OCI-LY1 (cell line): ENCODE data around the gene CSF2.
"Not testable (repeated sequence)": the region's sequence is repeated elsewhere in the genome, so short reads cannot be mapped to it uniquely, and the experiment has no call there.

Experiments
- H2AFZ ChIP-seq: fragments of 200-600 bp; sonication (generic), shearing (Covaris generic); 2 replicates; pipeline ENCODE4 v1.6.0; 2014; ENCODE audit warnings: antibody characterized with exemption, mild to moderate bottlenecking, low read length
- H3F3A ChIP-seq: fragments of 200-600 bp; sonication (generic), shearing (Covaris generic); 2 replicates; pipeline ENCODE4 v1.6.0; 2014; ENCODE audit warnings: mild to moderate bottlenecking, antibody characterized with exemption, low read length, moderate library complexity; ENCODE audit not compliant: insufficient read depth
- H3K27ac ChIP-seq: fragments of 200-600 bp; sonication (generic); 2 replicates; pipeline ENCODE4 v1.5.1; 2014; ENCODE audit warnings: low read length, mixed run types, mild to moderate bottlenecking, low read depth; ENCODE audit not compliant: poor library complexity, severe bottlenecking
- H3K27me3 ChIP-seq: fragments of 200-600 bp; sonication (generic); 2 replicates; pipeline ENCODE4 v1.6.0; 2014; ENCODE audit warnings: antibody characterized with exemption, mild to moderate bottlenecking, low read length, moderate library complexity; ENCODE audit not compliant: insufficient read depth
- H3K36me3 ChIP-seq: fragments of 200-600 bp; sonication (generic); 2 replicates; pipeline ENCODE4 v1.6.1; 2014; ENCODE audit warnings: mild to moderate bottlenecking, antibody characterized with exemption, low read length, moderate library complexity, mixed read lengths; ENCODE audit not compliant: insufficient read depth
- H3K4me1 ChIP-seq: fragments of 200-600 bp; sonication (generic); 2 replicates; pipeline ENCODE4 v1.5.1; 2014; ENCODE audit warnings: mild to moderate bottlenecking, low read length, moderate library complexity; ENCODE audit not compliant: insufficient read depth, severe bottlenecking
- H3K4me2 ChIP-seq: fragments of 200-600 bp; sonication (generic), shearing (Covaris generic); 2 replicates; pipeline ENCODE4 v1.6.1; 2014; ENCODE audit warnings: low read length
- H3K4me3 ChIP-seq: fragments of 200-600 bp; sonication (generic); 2 replicates; pipeline ENCODE4 v1.5.1; 2014; ENCODE audit warnings: low read length, low read depth, mild to moderate bottlenecking, mixed read lengths; ENCODE audit not compliant: poor library complexity, severe bottlenecking
- H3K79me2 ChIP-seq: fragments of 200-600 bp; shearing (Covaris generic); 2 replicates; pipeline ENCODE4 v1.6.1; 2016; ENCODE audit warnings: mixed run types, low read length, mixed read lengths; ENCODE audit not compliant: insufficient read depth
- H3K9ac ChIP-seq: fragments of 200-600 bp; sonication (generic), shearing (Covaris generic); 2 replicates; pipeline ENCODE4 v1.6.1; 2014; ENCODE audit warnings: mild to moderate bottlenecking, low read length, mixed read lengths
- H3K9me2 ChIP-seq: fragments of 200-600 bp; sonication (generic), shearing (Covaris generic); 2 replicates; pipeline ENCODE4 v1.6.1; 2014; ENCODE audit warnings: low read depth, mild to moderate bottlenecking, low read length, mixed read lengths
- H3K9me3 ChIP-seq: fragments of 200-600 bp; shearing (Covaris generic); 2 replicates; pipeline ENCODE4 v1.6.1; 2014; ENCODE audit warnings: low read length, mixed read lengths
- H4K20me1 ChIP-seq: fragments of 200-600 bp; sonication (generic), shearing (Covaris generic); 2 replicates; pipeline ENCODE4 v1.6.0; 2016; ENCODE audit warnings: mild to moderate bottlenecking, low read length; ENCODE audit not compliant: insufficient read depth
- CTCF ChIP-seq: fragments of 200-600 bp; sonication (generic), shearing (Covaris generic); IDR thresholded peaks from 2 replicates; pipeline ENCODE4 v1.5.1; 2017; ENCODE audit warnings: mild to moderate bottlenecking, antibody characterized with exemption, low read length, moderate library complexity, mixed read lengths
- EZH2 ChIP-seq: fragments of 200-600 bp; sonication (generic), shearing (Covaris generic); IDR thresholded peaks from 2 replicates; pipeline ENCODE4 v1.8.0; 2017; ENCODE audit warnings: borderline replicate concordance, mixed run types, mild to moderate bottlenecking, antibody characterized with exemption, low read length, moderate library complexity, mixed read lengths

Gene CSF2

GRCh38 chr5:132104556-132104955 lies 31.0 kb downstream of the CSF2 start:
- H3K9ac ChIP-seq = no peak overlapping the region
- H3K9me3 ChIP-seq = no peaks in the 10 kb centered on the region
- H3K4me2 ChIP-seq = no peak overlapping the region
- peaks cover 14% of the 10 kb centered on the region for H3K4me1 ChIP-seq
- no peak for TF ChIP-seq EZH2
- TF ChIP-seq CTCF = no peak
- H3K9me2 ChIP-seq = no peaks in the 10 kb centered on the region
- no peaks in the 10 kb centered on the region for H3K36me3 ChIP-seq
- H2AFZ ChIP-seq = no peak overlapping the region
- no peaks in the 10 kb centered on the region for H3K27me3 ChIP-seq
- H3K27ac ChIP-seq = no peak overlapping the region
- H3K79me2 ChIP-seq = no peaks in the 10 kb centered on the region
- H3F3A ChIP-seq = no peaks in the 10 kb centered on the region
- H4K20me1 ChIP-seq = no peaks in the 10 kb centered on the region
- no peak overlapping the region for H3K4me3 ChIP-seq

GRCh38 chr5:132105688-132106087 lies 32.1 kb downstream of the CSF2 start:
- no peaks in the 10 kb centered on the region for H3K9me2 ChIP-seq
- no peak overlapping the region for H3K9ac ChIP-seq
- no peaks in the 10 kb centered on the region for H4K20me1 ChIP-seq
- H3K9me3 ChIP-seq = no peaks in the 10 kb centered on the region
- H3K4me3 ChIP-seq = no peak overlapping the region
- no peaks in the 10 kb centered on the region for H3F3A ChIP-seq
- no peak overlapping the region for H3K27ac ChIP-seq
- no peaks in the 10 kb centered on the region for H3K36me3 ChIP-seq
- H3K79me2 ChIP-seq = no peaks in the 10 kb centered on the region
- H3K4me2 ChIP-seq = no peak overlapping the region
- H3K27me3 ChIP-seq = no peaks in the 10 kb centered on the region
- H3K4me1 ChIP-seq = peaks cover 14% of the 10 kb centered on the region
- TF ChIP-seq CTCF (no peak), EZH2 (no peak)
- no peak overlapping the region for H2AFZ ChIP-seq

DNA sequence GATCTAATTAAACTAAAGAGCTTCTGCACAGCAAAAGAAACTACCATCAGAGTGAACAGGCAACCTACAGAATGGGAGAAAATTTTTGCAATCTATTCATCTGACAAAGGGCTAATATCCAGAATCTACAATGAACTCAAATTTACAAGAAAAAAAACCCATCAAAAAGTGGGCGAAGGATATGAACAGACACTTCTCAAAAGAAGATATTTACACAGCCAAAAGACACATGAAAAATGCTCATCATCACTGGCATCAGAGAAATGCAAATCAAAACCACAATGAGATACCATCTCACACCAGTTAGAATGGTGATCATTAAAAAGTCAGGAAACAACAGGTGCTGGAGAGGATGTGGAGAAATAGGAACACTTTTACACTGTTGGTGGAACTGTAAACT lies 34.9 kb downstream of the CSF2 start:
- not testable (repeated sequence) for H3K9ac ChIP-seq, H3K36me3 ChIP-seq, H3K9me3 ChIP-seq, H4K20me1 ChIP-seq, H3F3A ChIP-seq, H3K9me2 ChIP-seq, H3K4me2 ChIP-seq, H3K4me3 ChIP-seq, H3K4me1 ChIP-seq, H3K79me2 ChIP-seq, H3K27ac ChIP-seq, H2AFZ ChIP-seq, H3K27me3 ChIP-seq

DNA sequence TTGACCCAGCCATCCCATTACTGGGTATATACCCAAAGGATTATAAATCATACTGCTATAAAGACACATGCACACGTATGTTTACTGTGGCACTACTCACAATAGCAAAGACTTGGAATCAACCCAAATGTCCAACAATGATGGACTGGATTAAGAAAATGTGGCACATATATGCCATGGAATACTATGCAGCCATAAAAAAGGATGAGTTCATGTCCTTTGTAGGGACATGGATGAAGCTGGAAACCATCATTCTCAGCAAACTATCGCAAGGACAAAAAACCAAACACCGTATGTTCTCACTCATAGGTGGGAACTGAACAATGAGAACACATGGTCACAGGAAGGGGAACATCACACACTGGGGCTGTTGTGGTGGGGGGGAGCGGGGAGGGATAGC lies 35.4 kb downstream of the CSF2 start:
- not testable (repeated sequence) for H3K4me3 ChIP-seq, H3F3A ChIP-seq, H3K9ac ChIP-seq, H3K27ac ChIP-seq, H4K20me1 ChIP-seq, H3K79me2 ChIP-seq, H3K27me3 ChIP-seq, H3K4me2 ChIP-seq, H3K4me1 ChIP-seq, H3K9me2 ChIP-seq, H3K36me3 ChIP-seq, H2AFZ ChIP-seq, H3K9me3 ChIP-seq
